ENCODE results near the gene GDA. TPM values are rescaled to one million over a fixed set of nuclear protein-coding genes. Genes with fewer than 3 reads are reported as not detected.
A peak's percentile ranks its signal among the peaks of the same experiment; 100 is the strongest.

The GDA gene
- total RNA-seq, 2 donors from 2014 or later, result 2.5 to 6.9 TPM

GRCh38 chr9:72278959-72279358 lies 129.7 kb downstream of the GDA start:
- Histone ChIP-seq H3K36me3 (ENCODE audit: control insufficient read depth, insufficient read depth, low read length) (no peaks in the 10 kb centered on the region), H3K27me3 (ENCODE audit: control insufficient read depth, insufficient read depth, low read length, poor library complexity, severe bottlenecking) (no peaks in the 10 kb centered on the region), H3K9ac (ENCODE audit: extremely low read depth, low read length, poor library complexity, severe bottlenecking) (no peak overlapping the region), H3K4me3 (ENCODE audit: low read length) (no peak overlapping the region), H3K27ac (ENCODE audit: low read depth, low read length) (no peak overlapping the region), H3K4me1 (ENCODE audit: control insufficient read depth, insufficient read depth, low read length) (no peaks in the 10 kb centered on the region), H3K9me3 (ENCODE audit: control insufficient read depth, low read length) (no peaks in the 10 kb centered on the region)
- Mint-ChIP-seq H3K4me3 (no peak overlapping the region), H3K27me3 (ENCODE audit: insufficient read depth) (peaks cover 2% of the 10 kb centered on the region), H3K27ac (no peak overlapping the region), H3K36me3 (ENCODE audit: low read depth) (no peaks in the 10 kb centered on the region), H3K9me3 (peaks cover 9% of the 10 kb centered on the region), H3K4me1 (peaks cover 3% of the 10 kb centered on the region)
- 89 to 100% methylated on average over 1 to 2 of the region's 2 CpGs for WGBS, 2 experiments (ENCODE audit: insufficient coverage in 1 of 2, insufficient read length in 1 of 2)
- DNase-seq, result no peak
- no peak for TF ChIP-seq CTCF (conservative IDR thresholded peaks at IDR 0.05)

- Mint-ChIP-seq H3K4me3 (no peak overlapping the region), H3K9me3 (peaks cover 9% of the 10 kb centered on the region), H3K36me3 (ENCODE audit: low read depth) (no peaks in the 10 kb centered on the region), H3K4me1 (peaks cover 3% of the 10 kb centered on the region), H3K27me3 (ENCODE audit: insufficient read depth) (peaks cover 2% of the 10 kb centered on the region), H3K27ac (no peak overlapping the region)
- Histone ChIP-seq H3K27me3 (ENCODE audit: control insufficient read depth, insufficient read depth, low read length, poor library complexity, severe bottlenecking) (no peaks in the 10 kb centered on the region), H3K36me3 (ENCODE audit: control insufficient read depth, insufficient read depth, low read length) (no peaks in the 10 kb centered on the region), H3K9me3 (ENCODE audit: control insufficient read depth, low read length) (no peaks in the 10 kb centered on the region), H3K4me1 (ENCODE audit: control insufficient read depth, insufficient read depth, low read length) (no peaks in the 10 kb centered on the region), H3K27ac (ENCODE audit: low read depth, low read length) (no peak overlapping the region), H3K4me3 (ENCODE audit: low read length) (no peak overlapping the region), H3K9ac (ENCODE audit: extremely low read depth, low read length, poor library complexity, severe bottlenecking) (no peak overlapping the region)
- peak; percentile 89 for DNase-seq
- 39 to 67% methylated on average over 2 to 11 of the region's 11 CpGs for WGBS, 2 experiments (ENCODE audit: insufficient coverage in 1 of 2, insufficient read length in 1 of 2)
- peak; percentile 93 for TF ChIP-seq CTCF (conservative IDR thresholded peaks at IDR 0.05)
Measured at GRCh38 chr9:72280913-72281500, 131.8 kb downstream of the GDA start.

- Histone ChIP-seq H3K4me3 (ENCODE audit: low read length) (no peak overlapping the region), H3K9ac (ENCODE audit: extremely low read depth, low read length, poor library complexity, severe bottlenecking) (no peak overlapping the region), H3K9me3 (ENCODE audit: control insufficient read depth, low read length) (no peaks in the 10 kb centered on the region), H3K27ac (ENCODE audit: low read depth, low read length) (no peak overlapping the region), H3K36me3 (ENCODE audit: control insufficient read depth, insufficient read depth, low read length) (no peaks in the 10 kb centered on the region), H3K4me1 (ENCODE audit: control insufficient read depth, insufficient read depth, low read length) (no peaks in the 10 kb centered on the region), H3K27me3 (ENCODE audit: control insufficient read depth, insufficient read depth, low read length, poor library complexity, severe bottlenecking) (no peaks in the 10 kb centered on the region)
- no peak for DNase-seq
- H3K9me3 Mint-ChIP-seq, result peaks cover 19% of the 10 kb centered on the region
- no peaks in the 10 kb centered on the region for H3K36me3 Mint-ChIP-seq (ENCODE audit: low read depth)
- H3K4me3 Mint-ChIP-seq, result no peak overlapping the region
- H3K27me3 Mint-ChIP-seq (ENCODE audit: insufficient read depth), result no peaks in the 10 kb centered on the region
- H3K4me1 Mint-ChIP-seq, result no peaks in the 10 kb centered on the region
- 90 to 100% methylated on average over 1 to 2 of the region's 2 CpGs for WGBS, 2 experiments (ENCODE audit: insufficient coverage in 1 of 2, insufficient read length in 1 of 2)
- TF ChIP-seq CTCF (conservative IDR thresholded peaks at IDR 0.05), result no peak
- H3K27ac Mint-ChIP-seq, result no peak overlapping the region
Measured at GRCh38 chr9:72289401-72289800, 140.2 kb downstream of the GDA start.

Data from endodermal cell (in vitro differentiated cells).